Endothelial cell of hepatic sinusoid (primary cell): ENCODE data around the gene NXNL2.

ENCODE experiments used
- in situ Hi-C: cut with HindIII; loops from 2 replicates; pipeline ENCODE4 v1.10.0; 2017; ENCODE audit warnings: low sequenced_read_pairs

NXNL2 gene

GRCh38 chr9:88530051-88530450, 4.9 kb upstream of the NXNL2 start:
- in situ Hi-C loops, result no loop called here

- in situ Hi-C loops, result no loop called here
Observed at GRCh38 chr9:88531920-88532698, 2.9 kb upstream of the NXNL2 start.

GRCh38 chr9:88533951-88534455, 975 bp upstream of the NXNL2 start:
- in situ Hi-C loops, result no loop called here

GRCh38 chr9:88535226-88536022, 446 bp downstream of the NXNL2 start:
- in situ Hi-C loops, result no loop called here

GRCh38 chr9:88536023-88536324, 996 bp downstream of the NXNL2 start:
- in situ Hi-C loops, result no loop called here

- in situ Hi-C loops, result no loop called here
Observed at GRCh38 chr9:88536951-88537760, 2.2 kb downstream of the NXNL2 start.

GRCh38 chr9:88537761-88538091, 2.7 kb downstream of the NXNL2 start:
- in situ Hi-C loops, result no loop called here

- in situ Hi-C loops, result no loop called here
Observed at GRCh38 chr9:88538311-88539085, 3.5 kb downstream of the NXNL2 start.

- in situ Hi-C loops, result no loop called here
Observed at GRCh38 chr9:88539246-88539645, 4.3 kb downstream of the NXNL2 start.

- in situ Hi-C loops, result no loop called here
Observed at GRCh38 chr9:88540251-88540763, 5.3 kb downstream of the NXNL2 start.

- in situ Hi-C loops, result no loop called here
Observed at GRCh38 chr9:88544245-88544644, 9.3 kb downstream of the NXNL2 start.

- in situ Hi-C loops, result no loop called here
Observed at GRCh38 chr9:88551546-88552137, 16.7 kb downstream of the NXNL2 start.

GRCh38 chr9:88553350-88553749, 18.4 kb downstream of the NXNL2 start:
- in situ Hi-C loops, result no loop called here

- in situ Hi-C loops, result loop anchor here (5.0 kb wide), 1 partner anchor 78 kb away; no protein-coding TSS in a partner anchor
Observed at GRCh38 chr9:88555268-88555980, 20.4 kb downstream of the NXNL2 start.

GRCh38 chr9:88559661-88560060, 24.7 kb downstream of the NXNL2 start:
- in situ Hi-C loops, result loop anchor here (5.0 kb wide), 1 partner anchor 82 kb away; no protein-coding TSS in a partner anchor

- in situ Hi-C loops, result no loop called here
Observed at GRCh38 chr9:88567870-88568269, 32.9 kb downstream of the NXNL2 start.

- in situ Hi-C loops, result no loop called here
Observed at GRCh38 chr9:88571419-88571818, 36.4 kb downstream of the NXNL2 start.

GRCh38 chr9:88572684-88573083, 37.7 kb downstream of the NXNL2 start:
- in situ Hi-C loops, result no loop called here

- in situ Hi-C loops, result loop anchor here (25.0 kb wide), 1 partner anchor 437 kb away; no protein-coding TSS in a partner anchor
Observed at GRCh38 chr9:88574953-88575352, 40.0 kb downstream of the NXNL2 start.
